SU-DHL-6 (cell line): ENCODE measurements around the gene MEX3A.

ENCODE experiments used
- CTCF ChIP-seq: fragments of 200-600 bp; sonication (generic); IDR thresholded peaks from one replicate; pipeline ENCODE4 v1.5.1; 2017; ENCODE audit warnings: antibody characterized with exemption, mild to moderate bottlenecking, low read length, moderate library complexity; ENCODE audit not compliant: insufficient read depth, poor library complexity, severe bottlenecking
- EZH2phosphoT487 ChIP-seq: fragments of 200-600 bp; sonication (generic), shearing (Covaris generic); conservative IDR thresholded peaks from 2 replicates; pipeline ENCODE4 v1.6.1; 2018; ENCODE audit warnings: mild to moderate bottlenecking, antibody characterized with exemption, low read length, moderate library complexity, mixed read lengths

- TF ChIP-seq CTCF (no peak), EZH2phosphoT487 (no peak)
Observed at GRCh38 chr1:156080863-156081179, 1.4 kb downstream of the MEX3A start.
